ENCODE results near the gene ZNF827.

ZNF827 gene

DNA sequence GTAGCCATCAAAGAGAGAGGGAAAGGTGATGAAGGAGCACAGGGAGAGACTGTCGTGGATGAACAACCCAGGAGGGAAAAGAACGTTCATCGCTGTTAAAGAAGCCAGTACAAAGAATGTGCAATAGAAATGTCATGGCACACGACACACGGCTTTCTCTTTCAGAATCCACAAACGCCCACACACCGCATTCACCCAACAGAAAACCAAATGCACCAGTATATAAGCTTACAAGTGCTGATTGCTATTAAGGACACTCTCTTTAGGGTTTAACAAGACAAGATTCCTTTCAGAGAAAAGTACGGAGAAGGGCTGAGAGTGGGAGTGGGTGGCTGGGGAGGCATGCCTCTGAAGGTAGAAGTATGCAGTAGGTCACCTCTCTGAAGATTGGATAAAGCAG is 178.4 kb downstream of the ZNF827 start:
- Histone ChIP-seq H3K9ac (ENCODE audit: low read depth, low read length) (no peak overlapping the region), H3K36me3 (ENCODE audit: control insufficient read depth, insufficient read depth, low read length) (peaks cover 58% of the 10 kb centered on the region), H3K27ac (ENCODE audit: low read depth, low read length) (no peak overlapping the region), H3K4me3 (ENCODE audit: low read depth, low read length) (no peak overlapping the region), H3K27me3 (ENCODE audit: control insufficient read depth, insufficient read depth, low read length) (no peaks in the 10 kb centered on the region), H3K4me1 (ENCODE audit: control insufficient read depth, insufficient read depth, low read length) (no peaks in the 10 kb centered on the region), H3K9me3 (ENCODE audit: control insufficient read depth, insufficient read depth, low read length) (no peaks in the 10 kb centered on the region)

DNA sequence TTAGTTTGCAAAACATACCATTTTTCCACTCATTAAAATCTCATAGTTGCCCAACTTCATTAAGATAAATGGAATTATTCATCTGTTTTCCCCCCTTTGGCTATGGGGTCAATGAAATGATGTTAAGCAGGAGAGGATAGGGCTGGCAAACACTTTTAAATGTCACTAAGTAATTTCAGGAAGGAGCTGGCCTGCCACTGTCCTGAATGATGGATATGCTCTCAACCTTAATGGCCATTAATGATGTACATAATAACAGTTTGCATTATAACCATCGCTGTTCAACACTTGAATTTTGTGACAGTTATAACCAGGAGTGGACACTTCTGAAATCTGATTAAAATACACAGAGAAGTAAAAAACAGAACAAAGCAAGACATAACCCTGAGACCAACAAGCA is 181.4 kb downstream of the ZNF827 start:
- no peaks in the 10 kb centered on the region for H3K4me1 ChIP-seq (ENCODE audit: control insufficient read depth, insufficient read depth, low read length)
- no peak overlapping the region for H3K4me3 ChIP-seq (ENCODE audit: low read depth, low read length)
- H3K36me3 ChIP-seq (ENCODE audit: control insufficient read depth, insufficient read depth, low read length): peaks cover 29% of the 10 kb centered on the region
- no peak overlapping the region for H3K27ac ChIP-seq (ENCODE audit: low read depth, low read length)
- H3K27me3 ChIP-seq (ENCODE audit: control insufficient read depth, insufficient read depth, low read length): no peaks in the 10 kb centered on the region
- H3K9ac ChIP-seq (ENCODE audit: low read depth, low read length): no peak overlapping the region
- H3K9me3 ChIP-seq (ENCODE audit: control insufficient read depth, insufficient read depth, low read length): no peaks in the 10 kb centered on the region

- no peak overlapping the region for H3K27ac ChIP-seq (ENCODE audit: low read depth, low read length)
- no peaks in the 10 kb centered on the region for H3K9me3 ChIP-seq (ENCODE audit: control insufficient read depth, insufficient read depth, low read length)
- H3K9ac ChIP-seq (ENCODE audit: low read depth, low read length): no peak overlapping the region
- peaks cover 21% of the 10 kb centered on the region for H3K36me3 ChIP-seq (ENCODE audit: control insufficient read depth, insufficient read depth, low read length)
- H3K4me3 ChIP-seq (ENCODE audit: low read depth, low read length): no peak overlapping the region
- H3K4me1 ChIP-seq (ENCODE audit: control insufficient read depth, insufficient read depth, low read length): no peaks in the 10 kb centered on the region
- no peaks in the 10 kb centered on the region for H3K27me3 ChIP-seq (ENCODE audit: control insufficient read depth, insufficient read depth, low read length)
Measured at GRCh38 chr4:145756244-145756643, 182.4 kb downstream of the ZNF827 start.

- H3K27ac ChIP-seq (ENCODE audit: low read depth, low read length): no peak overlapping the region
- no peak overlapping the region for H3K4me3 ChIP-seq (ENCODE audit: low read depth, low read length)
- no peaks in the 10 kb centered on the region for H3K4me1 ChIP-seq (ENCODE audit: control insufficient read depth, insufficient read depth, low read length)
- peaks cover 17% of the 10 kb centered on the region for H3K36me3 ChIP-seq (ENCODE audit: control insufficient read depth, insufficient read depth, low read length)
- no peak overlapping the region for H3K9ac ChIP-seq (ENCODE audit: low read depth, low read length)
- H3K27me3 ChIP-seq (ENCODE audit: control insufficient read depth, insufficient read depth, low read length): no peaks in the 10 kb centered on the region
- no peaks in the 10 kb centered on the region for H3K9me3 ChIP-seq (ENCODE audit: control insufficient read depth, insufficient read depth, low read length)
Measured at GRCh38 chr4:145755802-145756201, 182.8 kb downstream of the ZNF827 start.

DNA sequence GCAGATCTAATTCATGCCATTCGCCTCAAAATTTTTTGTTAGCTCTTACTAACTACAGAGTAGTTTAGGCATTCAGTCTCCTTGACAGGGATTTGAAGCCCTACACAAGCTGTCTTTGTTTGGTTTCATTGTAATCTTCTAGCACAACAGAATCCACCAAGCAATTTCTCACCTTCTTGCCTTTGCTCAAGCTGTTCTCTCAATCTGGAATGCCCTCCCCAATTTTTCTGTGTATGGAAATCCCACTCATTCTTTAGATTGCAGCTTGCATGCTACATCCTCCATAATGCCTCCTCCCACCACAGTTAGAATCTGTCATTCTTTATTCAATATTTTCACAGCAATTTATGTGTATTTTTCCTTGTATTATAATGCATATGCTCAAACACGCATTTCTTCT is 195.0 kb downstream of the ZNF827 start:
- H3K27me3 ChIP-seq (ENCODE audit: control insufficient read depth, insufficient read depth, low read length): no peaks in the 10 kb centered on the region
- no peaks in the 10 kb centered on the region for H3K9me3 ChIP-seq (ENCODE audit: control insufficient read depth, insufficient read depth, low read length)
- H3K27ac ChIP-seq (ENCODE audit: low read depth, low read length): no peak overlapping the region
- H3K36me3 ChIP-seq (ENCODE audit: control insufficient read depth, insufficient read depth, low read length): no peaks in the 10 kb centered on the region
- no peak overlapping the region for H3K4me3 ChIP-seq (ENCODE audit: low read depth, low read length)
- no peaks in the 10 kb centered on the region for H3K4me1 ChIP-seq (ENCODE audit: control insufficient read depth, insufficient read depth, low read length)
- no peak overlapping the region for H3K9ac ChIP-seq (ENCODE audit: low read depth, low read length)

GRCh38 chr4:145740806-145741205 is 197.8 kb downstream of the ZNF827 start:
- Histone ChIP-seq H3K4me1 (ENCODE audit: control insufficient read depth, insufficient read depth, low read length) (peaks cover 1% of the 10 kb centered on the region; the same call in 1 of the 2 replicates), H3K36me3 (ENCODE audit: control insufficient read depth, insufficient read depth, low read length) (no peaks in the 10 kb centered on the region), H3K27me3 (ENCODE audit: control insufficient read depth, insufficient read depth, low read length) (no peaks in the 10 kb centered on the region), H3K9ac (ENCODE audit: low read depth, low read length) (no peak overlapping the region), H3K9me3 (ENCODE audit: control insufficient read depth, insufficient read depth, low read length) (no peaks in the 10 kb centered on the region), H3K4me3 (ENCODE audit: low read depth, low read length) (no peak overlapping the region), H3K27ac (ENCODE audit: low read depth, low read length) (no peak overlapping the region)

DNA sequence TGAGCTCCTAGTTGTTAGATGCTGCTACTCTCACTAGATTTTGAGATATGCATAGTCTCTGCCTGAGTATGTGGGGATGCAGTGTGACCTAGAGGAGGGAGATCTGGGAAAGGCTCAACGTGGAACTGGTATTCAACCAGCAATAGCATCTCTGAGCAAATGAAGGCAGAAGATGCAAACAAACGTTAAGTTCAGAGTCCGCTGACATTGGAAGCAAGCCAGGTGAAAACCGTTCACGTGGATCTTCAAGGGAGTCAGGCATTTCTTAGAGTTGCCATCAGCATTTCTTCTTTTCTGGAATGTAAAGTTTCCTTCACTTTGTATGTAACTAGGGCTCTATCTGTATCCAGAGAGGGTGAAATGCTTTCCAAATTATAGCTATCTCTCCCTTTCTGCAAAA is 198.8 kb downstream of the ZNF827 start:
- Histone ChIP-seq H3K27ac (ENCODE audit: low read depth, low read length) (no peak overlapping the region), H3K9ac (ENCODE audit: low read depth, low read length) (no peak overlapping the region), H3K9me3 (ENCODE audit: control insufficient read depth, insufficient read depth, low read length) (no peaks in the 10 kb centered on the region)

GRCh38 chr4:145736241-145736831 is 202.3 kb downstream of the ZNF827 start:
- H3K4me1 ChIP-seq (ENCODE audit: control insufficient read depth, insufficient read depth, low read length): peaks cover 28% of the 10 kb centered on the region

More for the DNA sequence above, 198.8 kb downstream of the ZNF827 start:
- H3K4me3 ChIP-seq (ENCODE audit: low read depth, low read length): no peak overlapping the region
- H3K4me1 ChIP-seq (ENCODE audit: control insufficient read depth, insufficient read depth, low read length): peaks cover 11% of the 10 kb centered on the region
- no peaks in the 10 kb centered on the region for H3K36me3 ChIP-seq (ENCODE audit: control insufficient read depth, insufficient read depth, low read length)
- H3K27me3 ChIP-seq (ENCODE audit: control insufficient read depth, insufficient read depth, low read length): no peaks in the 10 kb centered on the region

DNA sequence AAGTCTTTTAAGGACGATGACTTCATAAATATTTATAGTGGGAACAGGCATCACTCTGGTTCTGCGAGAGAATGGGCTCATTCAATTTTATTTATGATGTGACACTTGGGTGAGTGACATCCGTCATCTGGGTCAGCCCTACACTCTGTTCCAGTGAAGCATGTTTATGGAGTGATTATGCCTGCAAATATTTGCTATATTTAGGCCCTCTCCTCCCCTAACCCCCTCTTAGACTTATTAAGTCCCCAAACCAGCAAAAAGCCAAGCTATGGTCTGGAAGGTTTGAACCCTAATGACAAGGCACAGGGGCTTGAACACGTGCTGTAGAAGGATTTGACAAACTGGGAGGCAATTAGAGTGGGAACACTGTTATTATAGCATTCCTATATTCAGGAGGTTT is 202.8 kb downstream of the ZNF827 start:
- no peaks in the 10 kb centered on the region for H3K36me3 ChIP-seq (ENCODE audit: control insufficient read depth, insufficient read depth, low read length)
- no peak overlapping the region for H3K9ac ChIP-seq (ENCODE audit: low read depth, low read length)
- no peak overlapping the region for H3K4me3 ChIP-seq (ENCODE audit: low read depth, low read length)
- no peaks in the 10 kb centered on the region for H3K27me3 ChIP-seq (ENCODE audit: control insufficient read depth, insufficient read depth, low read length)
- peak overlapping the region; percentile 63 for H3K27ac ChIP-seq (ENCODE audit: low read depth, low read length)
- peaks cover 28% of the 10 kb centered on the region for H3K4me1 ChIP-seq (ENCODE audit: control insufficient read depth, insufficient read depth, low read length)
- no peaks in the 10 kb centered on the region for H3K9me3 ChIP-seq (ENCODE audit: control insufficient read depth, insufficient read depth, low read length)

More at GRCh38 chr4:145736241-145736831, 202.3 kb downstream of the ZNF827 start:
- Histone ChIP-seq H3K27ac (ENCODE audit: low read depth, low read length) (no peak overlapping the region), H3K9ac (ENCODE audit: low read depth, low read length) (no peak overlapping the region), H3K9me3 (ENCODE audit: control insufficient read depth, insufficient read depth, low read length) (no peaks in the 10 kb centered on the region), H3K27me3 (ENCODE audit: control insufficient read depth, insufficient read depth, low read length) (no peaks in the 10 kb centered on the region), H3K4me3 (ENCODE audit: low read depth, low read length) (no peak overlapping the region), H3K36me3 (ENCODE audit: control insufficient read depth, insufficient read depth, low read length) (no peaks in the 10 kb centered on the region)

GRCh38 chr4:145735347-145735675 is 203.3 kb downstream of the ZNF827 start:
- no peaks in the 10 kb centered on the region for H3K36me3 ChIP-seq (ENCODE audit: control insufficient read depth, insufficient read depth, low read length)
- no peak overlapping the region for H3K4me3 ChIP-seq (ENCODE audit: low read depth, low read length)
- H3K9me3 ChIP-seq (ENCODE audit: control insufficient read depth, insufficient read depth, low read length): no peaks in the 10 kb centered on the region
- peaks cover 28% of the 10 kb centered on the region for H3K4me1 ChIP-seq (ENCODE audit: control insufficient read depth, insufficient read depth, low read length)
- peak overlapping the region; percentile 81 for H3K27ac ChIP-seq (ENCODE audit: low read depth, low read length)
- no peaks in the 10 kb centered on the region for H3K27me3 ChIP-seq (ENCODE audit: control insufficient read depth, insufficient read depth, low read length)
- no peak overlapping the region for H3K9ac ChIP-seq (ENCODE audit: low read depth, low read length)

DNA sequence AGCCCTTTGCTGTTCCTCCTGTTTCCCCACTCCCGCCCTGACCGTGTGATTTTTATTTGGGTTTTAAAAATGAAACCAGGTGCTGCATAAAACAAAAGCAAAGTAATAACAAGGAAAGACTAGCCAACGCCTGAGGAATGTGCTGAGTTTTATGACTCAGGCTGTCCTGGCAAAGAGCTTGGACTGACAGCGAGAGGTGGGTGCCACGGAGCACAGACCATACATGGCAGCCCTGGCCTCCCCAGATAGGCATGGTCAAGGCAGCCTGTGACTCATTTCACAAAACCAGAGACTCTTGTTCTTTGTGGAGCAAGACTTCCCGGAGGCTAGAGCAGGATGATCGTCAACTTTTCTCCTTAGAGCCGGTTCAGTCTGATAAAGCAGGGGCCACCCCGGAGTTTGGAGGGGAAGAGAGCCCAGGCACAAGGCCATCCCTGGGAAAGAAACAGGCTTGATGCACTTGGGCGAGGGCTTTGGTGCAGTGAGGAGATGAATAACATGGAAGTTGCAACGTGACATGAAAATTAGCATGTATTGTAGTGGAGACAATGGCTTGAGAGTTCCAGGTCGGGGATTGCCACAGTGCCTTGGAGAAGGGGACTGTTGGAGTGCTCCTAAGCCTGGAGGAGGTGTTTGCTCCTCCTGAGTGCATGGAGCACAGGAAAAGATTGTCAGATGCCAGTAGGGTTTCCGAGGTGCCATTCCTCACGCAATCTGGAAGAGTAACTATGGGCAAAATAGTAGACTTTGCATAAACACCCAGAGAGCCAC is 203.9 kb downstream of the ZNF827 start:
- Histone ChIP-seq H3K27me3 (ENCODE audit: control insufficient read depth, insufficient read depth, low read length) (no peaks in the 10 kb centered on the region), H3K9ac (ENCODE audit: low read depth, low read length) (no peak overlapping the region), H3K4me3 (ENCODE audit: low read depth, low read length) (no peak overlapping the region), H3K27ac (ENCODE audit: low read depth, low read length) (peak overlapping the region; percentile 81), H3K9me3 (ENCODE audit: control insufficient read depth, insufficient read depth, low read length) (no peaks in the 10 kb centered on the region), H3K4me1 (ENCODE audit: control insufficient read depth, insufficient read depth, low read length) (peaks cover 28% of the 10 kb centered on the region), H3K36me3 (ENCODE audit: control insufficient read depth, insufficient read depth, low read length) (no peaks in the 10 kb centered on the region)

Data from HUES48 (cell line).